Spleen (tissue), 11 donors: ENCODE results near the gene ATP1A2. TPM values are rescaled to one million over a fixed set of nuclear protein-coding genes. Genes with fewer than 3 reads are reported as not detected.

ENCODE experiments used
- DNase-seq: peaks from one replicate; pipeline ENCODE4 v3.0.0-alpha.2; 2020
- H3K27ac ChIP-seq, 8 donors: fragments of 200-600 bp; sonication (generic) in 7 of 8; 1 replicate in 4 of 8; 2 replicates in 4 of 8; pipeline versions ENCODE4 v1.5.0 to v1.8.0; 2016 to 2021; ENCODE audit warnings: inconsistent platforms in 4 of 8, mild to moderate bottlenecking in 4 of 8, moderate library complexity in 1 of 8
- H3K27me3 ChIP-seq, 7 donors: fragments of 200-600 bp; sonication (generic) in 6 of 7; replicated peaks in 1 of 7; 1 replicate in 4 of 7; 2 replicates in 3 of 7; pipeline versions ENCODE4 v1.5.0 to v1.8.0; 2016 to 2021; ENCODE audit warnings: inconsistent platforms in 3 of 7, mild to moderate bottlenecking in 1 of 7
- H3K36me3 ChIP-seq, 6 donors: fragments of 200-600 bp; sonication (generic) in 5 of 6; 1 replicate in 4 of 6; 2 replicates in 2 of 6; pipeline versions ENCODE4 v1.5.0 to v1.8.0; 2016 to 2021; ENCODE audit warnings: inconsistent platforms in 2 of 6
- H3K4me1 ChIP-seq, 6 donors: fragments of 200-600 bp; sonication (generic) in 5 of 6; 1 replicate in 3 of 6; 2 replicates in 3 of 6; pipeline versions ENCODE4 v1.5.0 to v1.8.0; 2016 to 2021; ENCODE audit warnings: inconsistent platforms in 3 of 6
- H3K4me3 ChIP-seq, 8 donors: fragments of 200-600 bp; sonication (generic) in 7 of 8; 1 replicate in 4 of 8; 2 replicates in 4 of 8; pipeline versions ENCODE4 v1.5.0 to v1.8.0; 2016 to 2021; ENCODE audit warnings: inconsistent platforms in 4 of 8, mild to moderate bottlenecking in 4 of 8, moderate library complexity in 2 of 8
- H3K9me3 ChIP-seq, 8 donors: fragments of 200-600 bp; sonication (generic) in 7 of 8; 1 replicate in 4 of 8; 2 replicates in 4 of 8; pipeline versions ENCODE4 v1.5.0 to v1.8.0; 2016 to 2021; ENCODE audit warnings: inconsistent platforms in 4 of 8
- POLR2A ChIP-seq, 3 donors: fragments of 450-650 bp; IDR thresholded peaks; one replicate each; pipeline ENCODE4 v1.5.1; 2017; ENCODE audit warnings: antibody characterized with exemption in 3 of 3, mild to moderate bottlenecking in 1 of 3
- POLR2AphosphoS5 ChIP-seq, 3 donors: sonication (generic); formaldehyde crosslinking; IDR thresholded peaks; one replicate each; pipeline ENCODE4 v1.5.1; 2017; ENCODE audit warnings: antibody characterized with exemption in 3 of 3
- WGBS, 5 donors: extraction: QIAGEN DNeasy Blood & Tissue Kit in 3 of 5; methylation state at CpG; one replicate each; pipeline versions ENCODE4 v1.1.5 to v1.1.7; 2013 to 2018; 5-methylcytosine and 5-hydroxymethylcytosine counted together
- intact Hi-C: fragments of 100-400 bp; cut with DNase I; formaldehyde crosslinking; loops from one replicate; pipeline ENCODE4 v1.15.0; 2023; ENCODE audit warnings: low total_unique reads
- polyA plus RNA-seq, 3 donors: library from polyadenylated mRNA; stranded (reverse); fragments of 200-250 nt; gene quantifications; one replicate each; pipeline ENCODE4 v1.2.1, GENCODE V29; 2013
- total RNA-seq, 7 donors: library from RNA; depleted of rRNA in 3 of 7; stranded (reverse); fragments of >200 nt in 3 of 7; fragmentation: NEBNext Ultra II Directional in 4 of 7; extraction: Animal tissue kit (Norgen Biotek cat#: 25700) in 4 of 7; gene quantifications; one replicate each; pipeline versions ENCODE4 v1.1.0 to v1.2.1, GENCODE V29; 2016 to 2021
- TF ChIP-seq, protein P1 (sequence below), 11 experiments: fragments of 200-600 bp in 7 of 11; fragments of 450-650 bp in 4 of 11; sonication (generic) in 4 of 11; IDR thresholded peaks in 8 of 11; conservative IDR thresholded peaks in 3 of 11; 1 replicate in 7 of 11; 2 replicates in 4 of 11; pipeline versions ENCODE4 v1.4.0 to v1.8.0; 2016 to 2021; ENCODE audit warnings: antibody characterized with exemption in 11 of 11, inconsistent platforms in 4 of 11, mild to moderate bottlenecking in 1 of 11
- donor health status: healthy with polysubstance abuse.
- donor health status: DM: no; HTN: no; CAD: no; lungs with moderate emphysema.
- donor health status: DM: no; HTN: no; CAD: no.
- donor health status: Bipolar disorder and iron deficiency.
- donor health status: healthy.
- donor health status: DM: no; HTN: no; CAD: no.
- donor health status: DM: yes; HTN: yes; CAD: no.

The ATP1A2 gene
- total and polyA plus RNA-seq, 10 donors = 0.13 to 19.1 (median 0.85) TPM

DNA sequence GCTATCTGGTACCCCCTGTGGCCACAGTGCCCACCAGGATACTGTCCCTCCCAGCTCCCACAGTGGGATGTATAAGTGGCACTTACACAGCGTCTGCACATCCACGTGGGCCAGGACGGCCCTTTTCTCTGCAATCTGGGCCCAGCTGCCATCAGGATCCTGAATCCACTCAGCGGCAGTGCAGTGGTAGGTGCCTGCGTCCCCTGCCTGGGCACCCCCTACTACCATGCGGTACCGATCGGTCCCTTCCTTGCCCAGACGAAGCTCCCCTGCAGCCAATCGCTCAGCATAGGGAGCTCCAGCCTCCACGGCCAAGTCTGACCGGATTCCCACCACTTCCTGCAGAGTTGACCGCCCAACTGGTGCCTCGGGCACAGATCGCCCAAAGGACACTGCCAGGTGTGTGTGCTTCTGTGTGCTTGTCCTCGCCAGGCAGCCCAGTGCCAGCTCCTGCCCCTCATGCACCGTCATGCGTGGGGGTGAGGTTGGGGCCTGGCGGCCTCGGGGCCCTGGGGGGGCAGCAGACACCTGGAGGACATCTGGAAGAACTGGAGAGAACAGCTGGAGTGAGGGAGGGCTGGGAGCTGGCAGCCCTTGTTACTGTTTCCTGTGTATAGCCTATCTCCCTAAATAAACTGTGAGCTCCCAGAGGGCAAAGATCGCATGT, 21.8 kb upstream of the ATP1A2 start:
- DNase-seq = peak; percentile 71
- intact Hi-C loops = loop anchor here (10.0 kb wide), 1 partner anchor 309 kb away; the partner anchor contains the start of gene DUSP23

DNA sequence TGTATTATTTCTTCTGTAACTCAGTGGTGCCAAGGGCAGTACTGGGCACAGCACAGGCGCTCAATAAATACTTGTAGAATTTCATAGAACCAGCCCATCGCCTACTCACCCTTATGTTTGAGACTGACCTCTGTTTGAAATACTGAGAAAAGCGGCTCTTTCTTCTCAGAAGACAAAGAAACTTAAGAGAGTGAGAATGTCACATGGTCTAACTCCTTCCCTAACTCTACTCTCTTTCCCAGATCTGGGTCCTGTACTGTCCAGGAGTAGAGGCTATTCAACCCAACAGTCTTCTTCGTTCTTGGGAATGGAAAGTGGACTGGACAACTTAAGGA, 21.3 kb upstream of the ATP1A2 start:
- Histone ChIP-seq H3K4me1 (peaks cover 14 to 48% (median 25%) of the 10 kb centered on the region in 6 donors), H3K27me3 (no peaks in the 10 kb centered on the region), H3K9me3 (no peaks in the 10 kb centered on the region), H3K4me3 (no peak overlapping the region), H3K36me3 (peaks cover 0 to 65% (median 42%) of the 10 kb centered on the region in 6 donors), H3K27ac (no peak overlapping the region)
- WGBS, 5 donors = 90 to 96% (median 95%) methylated on average over 4 of the region's 4 CpGs
- intact Hi-C loops = loop anchor here (10.0 kb wide), 1 partner anchor 309 kb away; the partner anchor contains the start of gene DUSP23
- DNase-seq = no peak
- TF ChIP-seq POLR2AphosphoS5 (IDR thresholded peaks at IDR 0.05) (no peak), POLR2A (IDR thresholded peaks at IDR 0.05) (no peak)
- TF ChIP-seq, protein P1, sequence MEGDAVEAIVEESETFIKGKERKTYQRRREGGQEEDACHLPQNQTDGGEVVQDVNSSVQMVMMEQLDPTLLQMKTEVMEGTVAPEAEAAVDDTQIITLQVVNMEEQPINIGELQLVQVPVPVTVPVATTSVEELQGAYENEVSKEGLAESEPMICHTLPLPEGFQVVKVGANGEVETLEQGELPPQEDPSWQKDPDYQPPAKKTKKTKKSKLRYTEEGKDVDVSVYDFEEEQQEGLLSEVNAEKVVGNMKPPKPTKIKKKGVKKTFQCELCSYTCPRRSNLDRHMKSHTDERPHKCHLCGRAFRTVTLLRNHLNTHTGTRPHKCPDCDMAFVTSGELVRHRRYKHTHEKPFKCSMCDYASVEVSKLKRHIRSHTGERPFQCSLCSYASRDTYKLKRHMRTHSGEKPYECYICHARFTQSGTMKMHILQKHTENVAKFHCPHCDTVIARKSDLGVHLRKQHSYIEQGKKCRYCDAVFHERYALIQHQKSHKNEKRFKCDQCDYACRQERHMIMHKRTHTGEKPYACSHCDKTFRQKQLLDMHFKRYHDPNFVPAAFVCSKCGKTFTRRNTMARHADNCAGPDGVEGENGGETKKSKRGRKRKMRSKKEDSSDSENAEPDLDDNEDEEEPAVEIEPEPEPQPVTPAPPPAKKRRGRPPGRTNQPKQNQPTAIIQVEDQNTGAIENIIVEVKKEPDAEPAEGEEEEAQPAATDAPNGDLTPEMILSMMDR (IDR thresholded peaks at IDR 0.05 in 8 of 11, conservative IDR thresholded peaks at IDR 0.05 in 3 of 11) = no peak

More for the DNA sequence above, 21.8 kb upstream of the ATP1A2 start:
- Histone ChIP-seq H3K9me3 (no peaks in the 10 kb centered on the region), H3K27me3 (no peaks in the 10 kb centered on the region), H3K4me3 (no peak overlapping the region), H3K27ac (no peak overlapping the region), H3K4me1 (peaks cover 14 to 45% (median 23%) of the 10 kb centered on the region in 6 donors), H3K36me3 (peaks cover 0 to 70% (median 44%) of the 10 kb centered on the region in 6 donors)
- WGBS, 5 donors = 78 to 91% (median 90%) methylated on average over 11 to 21 of the region's 21 CpGs
- TF ChIP-seq, protein P1 (IDR thresholded peaks at IDR 0.05 in 8 of 11, conservative IDR thresholded peaks at IDR 0.05 in 3 of 11) = no peak
- TF ChIP-seq POLR2A (IDR thresholded peaks at IDR 0.05) (no peak), POLR2AphosphoS5 (IDR thresholded peaks at IDR 0.05) (no peak)

DNA sequence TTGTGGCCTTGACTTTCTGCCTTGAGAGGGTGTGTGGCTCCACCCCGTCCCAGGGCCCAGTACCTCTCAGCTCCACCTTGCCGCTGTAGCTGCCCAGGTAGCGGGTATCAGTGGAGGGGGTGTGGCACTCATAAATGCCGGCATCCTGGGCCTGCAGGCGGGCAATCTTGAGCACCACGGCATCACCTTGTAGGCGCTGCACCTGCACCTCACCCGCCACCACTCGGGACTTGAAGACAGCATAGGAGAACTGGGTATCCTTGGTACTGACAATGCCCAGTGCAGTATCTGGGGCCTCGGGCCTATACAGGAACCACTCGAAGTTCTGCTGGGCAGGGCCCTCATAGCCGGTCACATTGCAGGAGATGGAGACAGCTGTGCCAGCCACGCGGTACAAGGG, 20.8 kb upstream of the ATP1A2 start:
- H3K4me1 ChIP-seq = peaks cover 18 to 53% (median 31%) of the 10 kb centered on the region in 6 donors
- WGBS, 5 donors = 93 to 97% (median 95%) methylated on average over 14 of the region's 14 CpGs
- intact Hi-C loops = loop anchor here (10.0 kb wide), 1 partner anchor 310 kb away; the partner anchor contains the start of gene DUSP23
- H3K27ac ChIP-seq = no peak overlapping the region
- no peak overlapping the region for H3K4me3 ChIP-seq
- H3K9me3 ChIP-seq = no peaks in the 10 kb centered on the region
- H3K36me3 ChIP-seq = peaks cover 0 to 60% (median 42%) of the 10 kb centered on the region in 6 donors
- DNase-seq = peak; percentile 74
- no peaks in the 10 kb centered on the region for H3K27me3 ChIP-seq
- TF ChIP-seq, protein P1 (IDR thresholded peaks at IDR 0.05 in 8 of 11, conservative IDR thresholded peaks at IDR 0.05 in 3 of 11) = no peak
- no peak for TF ChIP-seq POLR2AphosphoS5 (IDR thresholded peaks at IDR 0.05)
- TF ChIP-seq POLR2A (IDR thresholded peaks at IDR 0.05) = no peak

DNA sequence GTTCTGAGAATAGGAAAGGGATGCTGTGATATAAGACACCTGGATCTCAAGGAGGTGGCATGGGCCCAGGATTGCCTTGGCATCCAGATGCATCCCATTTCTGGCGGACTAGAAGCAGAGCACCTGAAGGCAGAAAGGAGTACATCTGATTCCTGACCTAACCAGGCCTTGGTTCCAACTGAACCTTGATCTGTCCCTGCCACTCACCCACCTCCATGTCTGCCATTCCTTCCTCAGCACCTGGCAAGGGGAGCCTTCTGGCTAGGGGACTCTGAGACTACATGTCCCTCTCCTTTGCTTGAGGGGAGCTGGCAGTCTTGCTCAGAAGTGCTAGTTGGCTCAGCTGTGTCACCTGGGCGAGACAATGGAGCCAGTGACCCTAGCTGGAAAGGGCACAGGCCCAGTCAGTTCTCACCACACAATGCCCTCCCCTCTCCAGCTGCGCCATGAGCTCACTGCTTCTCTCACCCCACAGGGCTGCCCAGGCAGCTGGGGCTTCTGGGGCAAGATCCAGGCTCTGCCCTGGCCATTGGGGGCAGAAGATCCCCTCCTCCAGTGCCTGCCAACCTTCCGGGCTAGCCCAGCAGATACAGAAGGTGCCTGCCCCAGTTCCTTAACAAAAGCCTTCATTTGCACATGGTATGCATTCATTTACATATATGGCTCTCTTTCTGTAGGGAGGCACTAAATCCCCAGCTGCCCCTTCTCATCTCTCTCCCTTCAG, 20.0 kb upstream of the ATP1A2 start:
- 89 to 98% (median 96%) methylated on average over 2 to 4 of the region's 4 CpGs for WGBS, 5 donors
- intact Hi-C loops = loop anchor here (10.0 kb wide), 1 partner anchor 311 kb away; the partner anchor contains the start of gene DUSP23
- H3K9me3 ChIP-seq = no peaks in the 10 kb centered on the region
- no peaks in the 10 kb centered on the region for H3K27me3 ChIP-seq
- H3K4me1 ChIP-seq = peaks cover 18 to 58% (median 31%) of the 10 kb centered on the region in 6 donors
- no peak overlapping the region for H3K4me3 ChIP-seq
- TF ChIP-seq, protein P1 (IDR thresholded peaks at IDR 0.05 in 8 of 11, conservative IDR thresholded peaks at IDR 0.05 in 3 of 11) = no peak
- TF ChIP-seq POLR2A (IDR thresholded peaks at IDR 0.05) (no peak), POLR2AphosphoS5 (IDR thresholded peaks at IDR 0.05) (no peak)
- DNase-seq = peak; percentile 66
- peaks cover 0 to 52% (median 42%) of the 10 kb centered on the region in 6 donors for H3K36me3 ChIP-seq
- no peak overlapping the region for H3K27ac ChIP-seq
